ENCODE results near the gene TRAPPC3. TPM values are rescaled to one million over a fixed set of nuclear protein-coding genes. Genes with fewer than 3 reads are reported as not detected.
A peak's percentile ranks its signal among the peaks of the same experiment; 100 is the strongest.

The TRAPPC3 gene
- total RNA-seq, 1 donor from 2014 or later: 52.0 TPM

- no peaks in the 10 kb centered on the region for H3K9me3 ChIP-seq
- H3K27ac ChIP-seq: peak overlapping the region; percentile 89 to 95
- DNase-seq (ENCODE audit: low spot score in 2 of 2): no peak
- no peak overlapping the region for H3K4me3 ChIP-seq
- intact Hi-C loops (cut with DNase I): no loop called here
- peaks cover 22 to 50% of the 10 kb centered on the region in 2 donors for H3K4me1 ChIP-seq
- H3K36me3 ChIP-seq: no peaks in the 10 kb centered on the region
- H3K27me3 ChIP-seq: no peaks in the 10 kb centered on the region
- TF ChIP-seq CTCF (IDR thresholded peaks at IDR 0.05): no peak
Observed at GRCh38 chr1:36118447-36119204, 30.7 kb downstream of the TRAPPC3 start.

GRCh38 chr1:36116901-36117300 lies 32.4 kb downstream of the TRAPPC3 start:
- TF ChIP-seq CTCF (IDR thresholded peaks at IDR 0.05): no peak
- H3K4me1 ChIP-seq: peaks cover 22 to 50% of the 10 kb centered on the region in 2 donors
- no peaks in the 10 kb centered on the region for H3K27me3 ChIP-seq
- no peak overlapping the region for H3K4me3 ChIP-seq
- no peak for DNase-seq (ENCODE audit: low spot score in 2 of 2)
- peak overlapping the region; percentile 89 to 95 for H3K27ac ChIP-seq
- intact Hi-C loops (cut with DNase I): no loop called here
- H3K36me3 ChIP-seq: no peaks in the 10 kb centered on the region
- no peaks in the 10 kb centered on the region for H3K9me3 ChIP-seq

GRCh38 chr1:36115931-36116330 lies 33.4 kb downstream of the TRAPPC3 start:
- intact Hi-C loops (cut with DNase I): loop anchor here (2.0 kb wide), 1 partner anchor 17 kb away; no protein-coding TSS in a partner anchor
- Histone ChIP-seq H3K27me3 (no peaks in the 10 kb centered on the region), H3K36me3 (no peaks in the 10 kb centered on the region), H3K4me3 (peak overlapping the region in 1 of 2 donors; percentile 7), H3K9me3 (no peaks in the 10 kb centered on the region), H3K27ac (peak overlapping the region; percentile 89 to 95), H3K4me1 (peaks cover 22 to 50% of the 10 kb centered on the region in 2 donors)
- no peak for TF ChIP-seq CTCF (IDR thresholded peaks at IDR 0.05)
- DNase-seq (ENCODE audit: low spot score in 2 of 2): no peak

GRCh38 chr1:36115200-36115669 lies 34.1 kb downstream of the TRAPPC3 start:
- peak overlapping the region in 1 of 2 donors; percentile 7 for H3K4me3 ChIP-seq
- DNase-seq (ENCODE audit: low spot score in 2 of 2): peak; percentile 45 to 89
- no peaks in the 10 kb centered on the region for H3K36me3 ChIP-seq
- no peaks in the 10 kb centered on the region for H3K27me3 ChIP-seq
- H3K9me3 ChIP-seq: no peaks in the 10 kb centered on the region
- peak overlapping the region; percentile 89 to 95 for H3K27ac ChIP-seq
- H3K4me1 ChIP-seq: peaks cover 22 to 50% of the 10 kb centered on the region in 2 donors
- intact Hi-C loops (cut with DNase I): loop anchor here (2.0 kb wide), 1 partner anchor 18 kb away; no protein-coding TSS in a partner anchor
- TF ChIP-seq CTCF (IDR thresholded peaks at IDR 0.05): no peak

GRCh38 chr1:36114371-36114770 lies 34.9 kb downstream of the TRAPPC3 start:
- H3K9me3 ChIP-seq: no peaks in the 10 kb centered on the region
- H3K4me1 ChIP-seq: peaks cover 21 to 43% of the 10 kb centered on the region in 2 donors
- H3K36me3 ChIP-seq: no peaks in the 10 kb centered on the region
- no peak for TF ChIP-seq CTCF (IDR thresholded peaks at IDR 0.05)
- H3K4me3 ChIP-seq: no peak overlapping the region
- intact Hi-C loops (cut with DNase I): loop anchor here (2.0 kb wide), 1 partner anchor 18 kb away; no protein-coding TSS in a partner anchor
- H3K27me3 ChIP-seq: no peaks in the 10 kb centered on the region
- no peak for DNase-seq (ENCODE audit: low spot score in 2 of 2)
- H3K27ac ChIP-seq: peak overlapping the region; percentile 89 to 95
